Measurements from ENCODE around the gene MEAF6. TPM values are rescaled to one million over a fixed set of nuclear protein-coding genes. Genes with fewer than 3 reads are reported as not detected.

MEAF6 gene
- total RNA-seq, 6 donors from 2014 or later: 59.9 to 131 (median 75.1) TPM

DNA sequence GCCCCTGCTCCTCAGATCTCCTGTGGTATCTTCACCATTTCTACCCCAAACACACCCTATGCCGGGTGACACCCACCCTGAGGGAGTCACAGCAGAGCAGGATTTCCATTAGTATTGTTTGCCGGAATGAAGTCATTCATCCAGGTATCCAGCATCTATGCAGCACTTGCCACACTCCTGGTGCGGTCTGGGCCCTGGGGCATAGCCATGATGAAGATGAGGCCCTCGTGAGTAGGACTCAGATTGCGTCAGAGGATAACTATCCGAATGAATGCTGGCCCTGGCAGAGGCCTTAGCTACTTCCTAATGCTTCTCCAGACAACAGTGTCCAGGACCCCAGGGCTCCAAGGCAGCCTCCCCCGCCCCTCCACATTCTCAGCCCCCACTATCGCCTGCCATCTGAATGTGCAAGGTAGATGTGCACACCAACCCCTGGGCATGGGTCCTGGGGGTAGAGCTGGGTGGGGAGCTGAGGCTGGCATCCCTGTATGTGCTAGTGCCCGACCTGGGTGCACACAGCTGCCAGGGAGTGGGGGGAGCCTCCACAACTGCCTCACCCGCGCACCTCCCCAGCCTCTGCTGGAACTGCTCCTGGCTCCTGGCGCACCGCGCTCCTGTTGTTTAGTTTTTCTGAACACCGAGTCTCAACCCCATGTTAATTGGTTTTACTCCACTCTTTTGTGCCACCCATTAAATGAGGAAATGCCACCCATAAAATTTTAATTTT lies 65.7 kb downstream of the MEAF6 start:
- Histone ChIP-seq H3K9me3 (no peaks in the 10 kb centered on the region), H3K36me3 (no peaks in the 10 kb centered on the region), H3K27me3 (no peaks in the 10 kb centered on the region), H3K27ac (no peak overlapping the region), H3K4me1 (peaks cover 0 to 3% (median 0%) of the 10 kb centered on the region in 4 donors), H3K4me3 (no peak overlapping the region)
- no peak for TF ChIP-seq POLR2AphosphoS5 (IDR thresholded peaks at IDR 0.05)
- TF ChIP-seq EP300 (IDR thresholded peaks at IDR 0.05): no peak
- TF ChIP-seq POLR2A (IDR thresholded peaks at IDR 0.05): no peak
- TF ChIP-seq, protein P1, sequence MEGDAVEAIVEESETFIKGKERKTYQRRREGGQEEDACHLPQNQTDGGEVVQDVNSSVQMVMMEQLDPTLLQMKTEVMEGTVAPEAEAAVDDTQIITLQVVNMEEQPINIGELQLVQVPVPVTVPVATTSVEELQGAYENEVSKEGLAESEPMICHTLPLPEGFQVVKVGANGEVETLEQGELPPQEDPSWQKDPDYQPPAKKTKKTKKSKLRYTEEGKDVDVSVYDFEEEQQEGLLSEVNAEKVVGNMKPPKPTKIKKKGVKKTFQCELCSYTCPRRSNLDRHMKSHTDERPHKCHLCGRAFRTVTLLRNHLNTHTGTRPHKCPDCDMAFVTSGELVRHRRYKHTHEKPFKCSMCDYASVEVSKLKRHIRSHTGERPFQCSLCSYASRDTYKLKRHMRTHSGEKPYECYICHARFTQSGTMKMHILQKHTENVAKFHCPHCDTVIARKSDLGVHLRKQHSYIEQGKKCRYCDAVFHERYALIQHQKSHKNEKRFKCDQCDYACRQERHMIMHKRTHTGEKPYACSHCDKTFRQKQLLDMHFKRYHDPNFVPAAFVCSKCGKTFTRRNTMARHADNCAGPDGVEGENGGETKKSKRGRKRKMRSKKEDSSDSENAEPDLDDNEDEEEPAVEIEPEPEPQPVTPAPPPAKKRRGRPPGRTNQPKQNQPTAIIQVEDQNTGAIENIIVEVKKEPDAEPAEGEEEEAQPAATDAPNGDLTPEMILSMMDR (IDR thresholded peaks at IDR 0.05): no peak
- 70 to 71% methylated on average over 12 to 15 of the region's 15 CpGs for WGBS, 2 donors
- DNase-seq: peak in 1 of 2 donors; percentile 39
- no peak for ATAC-seq (ENCODE audit: low FRiP score in 2 of 2)

DNA sequence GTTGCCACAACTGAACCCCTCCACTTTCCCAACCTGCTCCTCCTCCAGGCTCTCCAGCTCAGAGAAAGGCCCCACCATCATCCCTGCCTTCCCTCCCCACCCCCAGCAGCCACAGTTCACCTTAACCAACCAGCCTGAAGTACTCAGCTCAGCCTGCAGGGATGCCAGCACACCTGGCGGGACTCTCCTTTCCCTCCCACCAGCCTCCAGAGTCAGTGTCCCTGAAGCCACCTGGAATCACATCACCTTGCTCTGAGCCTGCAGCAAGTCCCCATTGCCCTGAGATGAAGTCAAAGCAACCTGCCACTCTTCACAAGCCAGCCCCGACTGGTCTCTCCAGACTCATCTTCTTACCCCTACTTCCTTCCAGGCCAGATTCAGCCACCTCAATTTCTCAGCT lies 66.4 kb downstream of the MEAF6 start:
- no peak for TF ChIP-seq POLR2A (IDR thresholded peaks at IDR 0.05)
- TF ChIP-seq POLR2AphosphoS5 (IDR thresholded peaks at IDR 0.05): no peak
- TF ChIP-seq EP300 (IDR thresholded peaks at IDR 0.05): no peak
- TF ChIP-seq, protein P1 (IDR thresholded peaks at IDR 0.05): no peak
- ATAC-seq (ENCODE audit: low FRiP score in 2 of 2) (no peak), DNase-seq (no peak)
- peaks cover 0 to 3% (median 0%) of the 10 kb centered on the region in 4 donors for H3K4me1 ChIP-seq
- no peaks in the 10 kb centered on the region for H3K36me3 ChIP-seq
- H3K4me3 ChIP-seq: no peak overlapping the region
- H3K9me3 ChIP-seq: no peaks in the 10 kb centered on the region
- 50 to 60% methylated on average over 2 of the region's 2 CpGs for WGBS, 2 donors
- no peak overlapping the region for H3K27ac ChIP-seq
- no peaks in the 10 kb centered on the region for H3K27me3 ChIP-seq

DNA sequence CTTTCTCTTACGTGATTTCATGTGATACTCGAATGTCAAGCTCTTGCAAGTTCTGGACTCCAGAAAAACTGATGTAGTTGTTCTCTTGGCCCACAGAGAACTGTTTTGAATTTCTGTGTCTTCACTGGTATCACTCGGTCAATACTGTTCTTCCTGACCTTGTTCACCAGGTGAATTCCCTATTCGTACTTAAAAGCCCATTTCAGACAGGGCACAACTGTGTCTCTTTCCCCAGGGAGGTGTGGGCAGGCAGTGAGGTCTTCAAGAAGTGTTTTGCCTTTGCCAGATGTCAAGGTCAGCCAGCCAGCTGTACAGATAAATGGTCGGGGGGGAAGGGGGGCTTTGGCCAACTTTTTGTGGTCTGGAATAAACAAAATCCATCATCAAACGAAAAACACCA lies 67.7 kb downstream of the MEAF6 start:
- TF ChIP-seq EP300 (IDR thresholded peaks at IDR 0.05) (no peak), POLR2A (IDR thresholded peaks at IDR 0.05) (no peak), POLR2AphosphoS5 (IDR thresholded peaks at IDR 0.05) (no peak)
- TF ChIP-seq, protein P1 (IDR thresholded peaks at IDR 0.05): no peak
- WGBS, 2 donors: 63 to 69% methylated on average over 6 of the region's 6 CpGs
- H3K4me1 ChIP-seq: peaks cover 0 to 3% (median 0%) of the 10 kb centered on the region in 4 donors
- H3K4me3 ChIP-seq: no peak overlapping the region
- DNase-seq: no peak
- no peaks in the 10 kb centered on the region for H3K27me3 ChIP-seq
- no peaks in the 10 kb centered on the region for H3K36me3 ChIP-seq
- H3K27ac ChIP-seq: no peak overlapping the region
- H3K9me3 ChIP-seq: no peaks in the 10 kb centered on the region
- no peak for ATAC-seq (ENCODE audit: low FRiP score in 2 of 2)

DNA sequence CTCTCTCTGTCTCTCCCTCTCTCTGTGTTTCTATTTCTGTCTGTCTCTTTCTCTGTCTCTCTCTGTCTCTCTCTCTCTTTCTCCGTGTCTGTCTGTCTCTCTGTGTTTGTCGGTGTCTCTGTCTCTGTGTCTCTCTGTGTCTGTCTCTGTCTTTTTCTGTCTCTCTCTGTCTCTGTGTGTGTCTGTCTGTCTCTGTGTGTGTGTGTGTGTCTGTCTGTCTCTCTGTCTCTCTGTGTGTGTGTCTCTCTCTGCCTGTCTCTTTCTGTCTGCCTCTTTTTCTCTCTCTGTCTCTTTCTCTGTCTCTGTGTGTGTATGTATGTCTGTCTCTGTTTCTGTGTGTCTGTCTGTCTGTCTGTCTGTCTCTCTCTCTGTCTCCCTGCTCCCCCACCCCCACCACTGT lies 71.9 kb downstream of the MEAF6 start:
- TF ChIP-seq, protein P1 (IDR thresholded peaks at IDR 0.05): no peak
- TF ChIP-seq POLR2AphosphoS5 (IDR thresholded peaks at IDR 0.05) (no peak), EP300 (IDR thresholded peaks at IDR 0.05) (no peak)
- H3K4me3 ChIP-seq: no peak overlapping the region
- H3K36me3 ChIP-seq: no peaks in the 10 kb centered on the region
- H3K4me1 ChIP-seq: no peaks in the 10 kb centered on the region
- H3K9me3 ChIP-seq: no peaks in the 10 kb centered on the region
- ATAC-seq (ENCODE audit: low FRiP score in 2 of 2): no peak
- 63 to 69% methylated on average over 2 of the region's 2 CpGs for WGBS, 2 donors
- H3K27ac ChIP-seq: no peak overlapping the region
- no peak for DNase-seq
- peaks cover 0 to 4% (median 0%) of the 10 kb centered on the region in 4 donors for H3K27me3 ChIP-seq

Small RNA genes within 50 kb of the gene (small RNA-seq; reads per million reads assigned to genes)
- gene AL034379.1 (0 reads per million in 4 donors), gene MIR5581 (0 reads per million in 4 donors)

Other genes starting within 250 kb of the MEAF6 start
- 10 to 100 TPM; 17.6 to 55.5 (median 26.2) TPM for gene ZC3H12A, start 40.2 kb downstream of the MEAF6 start, total RNA-seq
- gene SNIP1, start 39.5 kb upstream of the MEAF6 start, total RNA-seq: 10 to 100 TPM; 12.0 to 54.5 (median 17.5) TPM
- 10 to 100 TPM; 12.3 to 41.9 (median 23.4) TPM for gene DNALI1, start 42.2 kb upstream of the MEAF6 start, total RNA-seq
- 10 to 100 TPM; 28.3 to 56.2 (median 40.3) TPM for gene GNL2, start 81.2 kb upstream of the MEAF6 start, total RNA-seq
- gene RSPO1, start 120.1 kb upstream of the MEAF6 start, total RNA-seq: 1 to 10 TPM in 5 of 6 donors, under 1 TPM in 1; 0.98 to 5.4 (median 3.5) TPM
- gene CDCA8, start 177.8 kb upstream of the MEAF6 start, total RNA-seq: 1 to 10 TPM in 4 of 6 donors, under 1 TPM in 1, not detected in 1; 0.89 to 2.0 (median 1.5) TPM

All from upper lobe of left lung (tissue), 6 donors.